ENCODE data around the gene SUPT5H. TPM values are rescaled to one million over a fixed set of nuclear protein-coding genes. Genes with fewer than 3 reads are reported as not detected.
A peak's percentile ranks its signal among the peaks of the same experiment; 100 is the strongest.

SUPT5H gene
- total RNA-seq, 1 donor from 2014 or later: 48.5 TPM

GRCh38 chr19:39423258-39424086, 21.9 kb upstream of the SUPT5H start:
- H3K9ac ChIP-seq: no peak overlapping the region
- Mint-ChIP-seq H3K36me3 (peaks cover 28% of the 10 kb centered on the region), H3K27ac (no peak overlapping the region), H3K4me1 (peaks cover 16% of the 10 kb centered on the region), H3K4me3 (peak overlapping the region; percentile 60), H3K9me3 (no peaks in the 10 kb centered on the region), H3K27me3 (ENCODE audit: insufficient read depth, low read depth) (peaks cover 4% of the 10 kb centered on the region)
- H3K79me2 ChIP-seq (ENCODE audit: low read depth): no peaks in the 10 kb centered on the region
- no peaks in the 10 kb centered on the region for H3K36me3 ChIP-seq
- no peak for DNase-seq (ENCODE audit: low spot score)
- peaks cover 3% of the 10 kb centered on the region for H3K4me1 ChIP-seq
- no peak overlapping the region for H3K27ac ChIP-seq
- no peak overlapping the region for H3K4me3 ChIP-seq
- H2AFZ ChIP-seq (replicated peaks): no peak overlapping the region
- H3K4me2 ChIP-seq: no peak overlapping the region
- H3K27me3 ChIP-seq: no peaks in the 10 kb centered on the region
- H3K9me3 ChIP-seq (ENCODE audit: low read depth): no peaks in the 10 kb centered on the region
- TF ChIP-seq EZH2 (IDR thresholded peaks at IDR 0.05) (no peak), EZH2phosphoT487 (IDR thresholded peaks at IDR 0.05) (no peak), CTCF (IDR thresholded peaks at IDR 0.05) (no peak)
- H4K20me1 ChIP-seq (ENCODE audit: low read depth): peaks cover 10% of the 10 kb centered on the region
- peaks cover 16% of the 10 kb centered on the region for H3F3A ChIP-seq (ENCODE audit: low read depth)

GRCh38 chr19:39424934-39425333, 20.4 kb upstream of the SUPT5H start:
- no peak overlapping the region for H3K27ac Mint-ChIP-seq
- no peak overlapping the region for H3K9ac ChIP-seq
- no peaks in the 10 kb centered on the region for H3K27me3 ChIP-seq
- no peak overlapping the region for H3K4me2 ChIP-seq
- H3K27me3 Mint-ChIP-seq (ENCODE audit: insufficient read depth, low read depth): peaks cover 4% of the 10 kb centered on the region
- no peak overlapping the region for H3K4me3 ChIP-seq
- peaks cover 30% of the 10 kb centered on the region for H3F3A ChIP-seq (ENCODE audit: low read depth)
- H3K4me1 Mint-ChIP-seq: peaks cover 24% of the 10 kb centered on the region
- no peak overlapping the region for H3K27ac ChIP-seq
- DNase-seq (ENCODE audit: low spot score): no peak
- peaks cover 10% of the 10 kb centered on the region for H4K20me1 ChIP-seq (ENCODE audit: low read depth)
- H3K79me2 ChIP-seq (ENCODE audit: low read depth): no peaks in the 10 kb centered on the region
- no peaks in the 10 kb centered on the region for H3K9me3 ChIP-seq (ENCODE audit: low read depth)
- H3K4me1 ChIP-seq: peaks cover 10% of the 10 kb centered on the region
- H3K4me3 Mint-ChIP-seq: no peak overlapping the region
- TF ChIP-seq EZH2 (IDR thresholded peaks at IDR 0.05): no peak
- TF ChIP-seq CTCF (IDR thresholded peaks at IDR 0.05): no peak
- TF ChIP-seq EZH2phosphoT487 (IDR thresholded peaks at IDR 0.05): no peak
- no peaks in the 10 kb centered on the region for H3K9me3 Mint-ChIP-seq
- H3K36me3 Mint-ChIP-seq: peaks cover 24% of the 10 kb centered on the region
- H2AFZ ChIP-seq (replicated peaks): no peak overlapping the region
- H3K36me3 ChIP-seq: no peaks in the 10 kb centered on the region

GRCh38 chr19:39425744-39426143, 19.6 kb upstream of the SUPT5H start:
- Mint-ChIP-seq H3K27me3 (ENCODE audit: insufficient read depth, low read depth) (peaks cover 4% of the 10 kb centered on the region), H3K4me3 (no peak overlapping the region), H3K9me3 (no peaks in the 10 kb centered on the region), H3K36me3 (peaks cover 21% of the 10 kb centered on the region), H3K4me1 (peaks cover 24% of the 10 kb centered on the region), H3K27ac (peak overlapping the region; percentile 8)
- DNase-seq (ENCODE audit: low spot score): no peak
- Histone ChIP-seq H4K20me1 (ENCODE audit: low read depth) (peaks cover 10% of the 10 kb centered on the region), H3K27me3 (no peaks in the 10 kb centered on the region), H3F3A (ENCODE audit: low read depth) (peaks cover 34% of the 10 kb centered on the region), H2AFZ (replicated peaks) (no peak overlapping the region), H3K9ac (no peak overlapping the region), H3K4me3 (no peak overlapping the region), H3K9me3 (ENCODE audit: low read depth) (no peaks in the 10 kb centered on the region), H3K4me2 (no peak overlapping the region), H3K4me1 (peaks cover 10% of the 10 kb centered on the region), H3K27ac (no peak overlapping the region), H3K79me2 (ENCODE audit: low read depth) (no peaks in the 10 kb centered on the region), H3K36me3 (no peaks in the 10 kb centered on the region)
- TF ChIP-seq EZH2phosphoT487 (IDR thresholded peaks at IDR 0.05) (no peak), EZH2 (IDR thresholded peaks at IDR 0.05) (no peak), CTCF (IDR thresholded peaks at IDR 0.05) (no peak)

Measured in neural progenitor cell (in vitro differentiated cells).